Suprapubic skin (tissue), 4 donors: ENCODE measurements around the gene OR51G2. TPM values are rescaled to one million over a fixed set of nuclear protein-coding genes. Genes with fewer than 3 reads are reported as not detected.

Experiments
- DNase-seq, 2 donors: peaks; one replicate each; pipeline ENCODE4 v3.0.0-alpha.2; 2019; ENCODE audit warnings: low spot score in 2 of 2
- H3K27ac ChIP-seq: fragments of 200-600 bp; sonication (generic); one replicate; pipeline ENCODE4 v1.5.1; 2019
- H3K27me3 ChIP-seq: fragments of 200-600 bp; sonication (generic); one replicate; pipeline ENCODE4 v1.5.1; 2019
- H3K36me3 ChIP-seq: fragments of 200-600 bp; sonication (generic); one replicate; pipeline ENCODE4 v1.5.1; 2019
- H3K4me1 ChIP-seq: fragments of 200-600 bp; sonication (generic); one replicate; pipeline ENCODE4 v1.5.1; 2019
- H3K4me3 ChIP-seq: fragments of 200-600 bp; sonication (generic); one replicate; pipeline ENCODE4 v1.5.1; 2019; ENCODE audit warnings: mild to moderate bottlenecking
- H3K9me3 ChIP-seq: fragments of 200-600 bp; sonication (generic); one replicate; pipeline ENCODE4 v1.5.1; 2019
- CTCF ChIP-seq, 2 donors: fragments of 200-600 bp in 1 of 2; fragments of 450-650 bp in 1 of 2; sonication (generic) in 1 of 2; IDR thresholded peaks; one replicate each; pipeline ENCODE4 v1.5.1; 2016 to 2019; ENCODE audit warnings: antibody characterized with exemption in 2 of 2, mild to moderate bottlenecking in 1 of 2, moderate library complexity in 1 of 2
- EP300 ChIP-seq: sonication (generic); formaldehyde crosslinking; IDR thresholded peaks from one replicate; pipeline ENCODE4 v1.6.1; 2017; ENCODE audit warnings: antibody characterized with exemption
- POLR2A ChIP-seq, 2 donors: fragments of 450-650 bp; IDR thresholded peaks; one replicate each; pipeline ENCODE4 v1.6.1; 2017; ENCODE audit warnings: antibody characterized with exemption in 2 of 2, mild to moderate bottlenecking in 2 of 2, moderate library complexity in 2 of 2
- POLR2AphosphoS5 ChIP-seq, 3 donors: sonication (generic); formaldehyde crosslinking; IDR thresholded peaks; one replicate each; pipeline ENCODE4 v1.6.1; 2017; ENCODE audit warnings: antibody characterized with exemption in 3 of 3
- WGBS: methylation state at CpG from one replicate; pipeline ENCODE4 v1.1.5; 2018; 5-methylcytosine and 5-hydroxymethylcytosine counted together
- total RNA-seq, 4 donors: library from RNA; depleted of rRNA; stranded (reverse); fragments of >200 nt; gene quantifications; one replicate each; pipeline ENCODE4 v1.1.0, GENCODE V29; 2016

The OR51G2 gene
- total RNA-seq, 4 donors from 2014 or later = not detected

DNA sequence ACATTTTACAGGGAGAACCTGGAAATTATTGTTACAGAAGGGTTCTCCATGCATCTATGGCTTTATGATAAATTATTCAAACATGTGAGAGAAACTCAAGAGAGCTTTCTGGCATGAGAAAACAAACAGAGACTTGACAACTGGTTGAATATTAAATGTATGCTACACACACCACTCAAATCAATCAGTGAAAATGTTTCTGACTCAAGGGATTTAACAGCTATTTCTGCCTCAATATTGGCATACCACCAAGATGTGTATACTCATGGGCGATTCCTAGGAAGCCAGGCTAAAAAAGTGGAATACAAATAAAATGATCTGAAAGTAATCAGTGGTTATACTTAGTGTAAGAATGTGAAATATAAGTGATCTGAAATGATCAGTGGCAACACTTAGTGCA is 53.3 kb downstream of the OR51G2 start:
- H3K27me3 ChIP-seq = no peaks in the 10 kb centered on the region
- H3K4me1 ChIP-seq = no peaks in the 10 kb centered on the region
- DNase-seq = no peak
- H3K9me3 ChIP-seq = no peaks in the 10 kb centered on the region
- H3K36me3 ChIP-seq = no peaks in the 10 kb centered on the region
- no peak for TF ChIP-seq EP300
- TF ChIP-seq POLR2A (IDR thresholded peaks at IDR 0.05) = no peak
- no peak for TF ChIP-seq POLR2AphosphoS5 (IDR thresholded peaks at IDR 0.05)
- TF ChIP-seq CTCF (IDR thresholded peaks at IDR 0.05) = no peak
- no peak overlapping the region for H3K27ac ChIP-seq
- WGBS = 39% methylated on average over 1 of the region's 1 CpG
- no peak overlapping the region for H3K4me3 ChIP-seq

DNA sequence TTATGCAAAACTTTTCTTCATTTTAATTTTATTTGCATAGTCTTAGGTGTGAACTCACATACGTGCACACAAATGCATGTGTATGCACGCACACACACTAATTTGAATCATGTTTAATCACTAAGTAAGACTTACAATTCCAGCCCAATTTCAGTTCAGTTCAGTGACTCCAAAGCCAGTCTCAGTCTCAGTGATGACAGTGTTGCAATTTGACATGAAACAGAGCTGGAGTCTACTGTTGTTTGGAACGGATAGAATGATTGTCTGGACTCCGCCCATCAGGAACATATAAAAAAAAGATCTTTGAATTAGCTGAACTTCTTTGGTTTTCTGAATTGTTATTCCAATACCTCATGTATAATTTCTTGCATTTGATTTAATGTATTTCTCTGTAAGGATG is 55.3 kb downstream of the OR51G2 start:
- no peak for DNase-seq
- Histone ChIP-seq H3K4me3 (no peak overlapping the region), H3K9me3 (no peaks in the 10 kb centered on the region), H3K4me1 (no peaks in the 10 kb centered on the region), H3K27ac (no peak overlapping the region), H3K27me3 (no peaks in the 10 kb centered on the region), H3K36me3 (no peaks in the 10 kb centered on the region)
- WGBS = 53% methylated on average over 4 of the region's 4 CpGs
- no peak for TF ChIP-seq POLR2A (IDR thresholded peaks at IDR 0.05)
- no peak for TF ChIP-seq POLR2AphosphoS5 (IDR thresholded peaks at IDR 0.05)
- no peak for TF ChIP-seq EP300
- no peak for TF ChIP-seq CTCF (IDR thresholded peaks at IDR 0.05)

Other genes with a start within 250 kb of the OR51G2 start
- gene OR51E2, start 221.5 kb downstream of the OR51G2 start, total RNA-seq = not detected
- gene MMP26, start 214.6 kb downstream of the OR51G2 start, total RNA-seq = not detected
- gene OR51F1, start 149.4 kb downstream of the OR51G2 start, total RNA-seq = not detected
- gene OR52R1, start 115.0 kb downstream of the OR51G2 start, total RNA-seq = not detected
- not detected for gene OR51F2, start 98.0 kb downstream of the OR51G2 start, total RNA-seq
- gene OR51S1, start 70.1 kb downstream of the OR51G2 start, total RNA-seq = not detected
- gene OR51T1, start 37.5 kb downstream of the OR51G2 start, total RNA-seq = not detected
- not detected for gene OR51A7, start 15.6 kb downstream of the OR51G2 start, total RNA-seq
- not detected for gene OR51G1, start 5.0 kb upstream of the OR51G2 start, total RNA-seq
- gene OR51A4, start 28.3 kb upstream of the OR51G2 start, total RNA-seq = not detected
- gene OR51A2, start 36.4 kb upstream of the OR51G2 start, total RNA-seq = not detected
- not detected for gene OR51L1, start 75.5 kb upstream of the OR51G2 start, total RNA-seq
- not detected for gene OR52J3, start 127.2 kb upstream of the OR51G2 start, total RNA-seq
- gene OR52E2, start 140.3 kb upstream of the OR51G2 start, total RNA-seq = not detected
- not detected for gene OR52E1, start 150.2 kb upstream of the OR51G2 start, total RNA-seq
- gene OR52A5, start 219.0 kb upstream of the OR51G2 start, total RNA-seq = not detected
- gene OR52A1, start 235.4 kb upstream of the OR51G2 start, total RNA-seq = not detected